ENCODE data around the gene SAMD4B.

Gene SAMD4B

DNA sequence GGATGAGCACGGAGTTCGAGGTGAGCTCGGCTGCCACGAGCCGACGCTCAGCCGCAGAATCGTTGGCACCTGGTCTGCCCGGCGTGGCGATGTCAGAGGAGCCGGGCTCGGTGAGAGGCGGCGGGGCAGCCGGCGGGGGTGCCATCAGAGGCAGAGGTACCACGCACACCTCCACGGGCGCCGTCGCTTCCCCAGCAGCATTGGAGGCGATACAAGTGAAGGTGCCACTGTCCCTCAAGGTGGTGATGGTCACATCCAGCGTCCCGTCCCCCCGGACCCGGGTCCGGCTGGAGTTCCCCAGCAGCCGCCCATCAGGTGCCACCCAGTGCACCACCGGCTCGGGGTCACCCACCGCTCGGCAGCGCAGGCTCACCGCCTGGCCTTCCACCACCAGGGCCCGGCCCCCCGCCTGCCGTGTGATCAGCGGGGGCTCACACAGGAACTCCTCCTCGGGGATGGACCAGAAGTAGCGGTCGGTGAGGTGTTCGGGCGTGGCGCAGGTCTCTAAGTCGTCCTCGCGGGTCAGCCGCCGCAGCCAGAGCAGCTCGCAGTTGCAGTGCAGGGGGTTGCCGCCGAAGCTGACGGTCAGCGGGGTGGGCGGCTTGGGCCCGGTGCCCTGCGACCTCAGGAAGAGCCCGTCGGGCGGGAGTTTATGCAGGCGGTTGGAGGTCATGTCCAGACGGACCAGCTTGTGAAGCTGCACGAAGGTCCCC is 28.0 kb upstream of the SAMD4B start:
- DNase-seq (ENCODE audit: low read depth), result no peak
- H3K4me3 ChIP-seq (ENCODE audit: control insufficient read depth, low read depth, low read length), result no peak overlapping the region
- TF ChIP-seq, protein P1, sequence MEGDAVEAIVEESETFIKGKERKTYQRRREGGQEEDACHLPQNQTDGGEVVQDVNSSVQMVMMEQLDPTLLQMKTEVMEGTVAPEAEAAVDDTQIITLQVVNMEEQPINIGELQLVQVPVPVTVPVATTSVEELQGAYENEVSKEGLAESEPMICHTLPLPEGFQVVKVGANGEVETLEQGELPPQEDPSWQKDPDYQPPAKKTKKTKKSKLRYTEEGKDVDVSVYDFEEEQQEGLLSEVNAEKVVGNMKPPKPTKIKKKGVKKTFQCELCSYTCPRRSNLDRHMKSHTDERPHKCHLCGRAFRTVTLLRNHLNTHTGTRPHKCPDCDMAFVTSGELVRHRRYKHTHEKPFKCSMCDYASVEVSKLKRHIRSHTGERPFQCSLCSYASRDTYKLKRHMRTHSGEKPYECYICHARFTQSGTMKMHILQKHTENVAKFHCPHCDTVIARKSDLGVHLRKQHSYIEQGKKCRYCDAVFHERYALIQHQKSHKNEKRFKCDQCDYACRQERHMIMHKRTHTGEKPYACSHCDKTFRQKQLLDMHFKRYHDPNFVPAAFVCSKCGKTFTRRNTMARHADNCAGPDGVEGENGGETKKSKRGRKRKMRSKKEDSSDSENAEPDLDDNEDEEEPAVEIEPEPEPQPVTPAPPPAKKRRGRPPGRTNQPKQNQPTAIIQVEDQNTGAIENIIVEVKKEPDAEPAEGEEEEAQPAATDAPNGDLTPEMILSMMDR (IDR thresholded peaks at IDR 0.05; ENCODE audit: control insufficient read depth, insufficient read depth, low read depth, low read length, missing control alignments), result no peak

GRCh38 chr19:39315933-39316332 is 26.3 kb upstream of the SAMD4B start:
- TF ChIP-seq, protein P1 (IDR thresholded peaks at IDR 0.05; ENCODE audit: control insufficient read depth, insufficient read depth, low read depth, low read length, missing control alignments), result no peak
- H3K4me3 ChIP-seq (ENCODE audit: control insufficient read depth, low read depth, low read length), result no peak overlapping the region
- no peak for DNase-seq (ENCODE audit: low read depth)

DNA sequence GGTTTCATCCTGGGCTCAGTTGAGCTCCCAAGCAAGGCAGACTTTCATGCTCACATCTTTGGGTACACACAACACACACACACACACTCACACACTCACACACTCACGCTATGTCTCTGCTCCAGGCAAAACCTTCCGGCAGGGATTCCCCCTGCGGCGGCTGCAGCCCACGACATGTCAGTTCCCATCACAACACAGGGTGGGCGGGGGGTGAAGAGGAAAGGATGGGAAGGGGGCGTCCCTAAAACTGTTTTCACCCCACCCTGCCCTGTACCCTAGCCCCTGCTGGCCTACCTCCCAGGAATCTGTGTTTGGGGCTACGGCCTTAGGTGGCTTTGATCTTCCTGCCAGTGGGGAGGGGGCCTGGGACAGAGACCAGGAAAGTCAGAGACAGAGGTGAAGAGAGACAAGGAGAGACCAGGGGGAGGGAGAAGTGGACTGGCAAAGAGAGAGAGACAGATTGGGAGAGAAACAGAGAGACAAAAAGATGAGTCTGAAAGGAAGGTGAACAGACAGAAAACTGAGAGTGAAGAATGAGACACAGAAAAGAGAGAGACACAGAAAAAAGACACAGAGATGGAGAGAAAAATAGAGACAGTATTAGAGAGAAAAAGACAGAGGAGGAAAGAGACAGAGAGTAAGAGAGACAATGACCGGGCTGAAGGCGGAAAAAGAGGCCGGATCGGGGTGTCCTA is 25.4 kb upstream of the SAMD4B start:
- no peak overlapping the region for H3K4me3 ChIP-seq (ENCODE audit: control insufficient read depth, low read depth, low read length)
- TF ChIP-seq, protein P1 (IDR thresholded peaks at IDR 0.05; ENCODE audit: control insufficient read depth, insufficient read depth, low read depth, low read length, missing control alignments), result no peak
- DNase-seq (ENCODE audit: low read depth), result no peak

GRCh38 chr19:39317476-39317875 is 24.7 kb upstream of the SAMD4B start:
- TF ChIP-seq, protein P1 (IDR thresholded peaks at IDR 0.05; ENCODE audit: control insufficient read depth, insufficient read depth, low read depth, low read length, missing control alignments), result no peak
- DNase-seq (ENCODE audit: low read depth), result no peak
- no peak overlapping the region for H3K4me3 ChIP-seq (ENCODE audit: control insufficient read depth, low read depth, low read length)

DNA sequence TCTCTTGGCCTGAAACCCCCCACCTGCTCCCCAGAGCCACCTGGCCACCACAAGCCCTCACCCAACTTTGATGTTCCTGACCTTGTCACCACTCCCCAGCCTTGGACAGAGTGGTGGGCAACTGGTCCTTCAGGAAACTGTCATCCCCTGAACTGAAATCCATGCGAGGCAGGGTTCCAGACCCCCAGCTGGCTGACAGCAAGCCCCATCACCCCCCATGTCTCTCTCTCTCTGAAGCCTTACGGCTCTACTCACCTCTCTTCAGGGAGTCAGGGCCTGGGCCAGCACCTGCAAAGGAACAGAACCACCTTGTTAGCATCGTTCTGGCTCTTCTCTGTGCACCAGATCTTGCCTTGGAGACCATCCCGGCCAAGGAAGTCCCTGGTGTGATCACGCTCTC is 24.1 kb upstream of the SAMD4B start:
- TF ChIP-seq, protein P1 (IDR thresholded peaks at IDR 0.05; ENCODE audit: control insufficient read depth, insufficient read depth, low read depth, low read length, missing control alignments), result no peak
- no peak for DNase-seq (ENCODE audit: low read depth)

DNA sequence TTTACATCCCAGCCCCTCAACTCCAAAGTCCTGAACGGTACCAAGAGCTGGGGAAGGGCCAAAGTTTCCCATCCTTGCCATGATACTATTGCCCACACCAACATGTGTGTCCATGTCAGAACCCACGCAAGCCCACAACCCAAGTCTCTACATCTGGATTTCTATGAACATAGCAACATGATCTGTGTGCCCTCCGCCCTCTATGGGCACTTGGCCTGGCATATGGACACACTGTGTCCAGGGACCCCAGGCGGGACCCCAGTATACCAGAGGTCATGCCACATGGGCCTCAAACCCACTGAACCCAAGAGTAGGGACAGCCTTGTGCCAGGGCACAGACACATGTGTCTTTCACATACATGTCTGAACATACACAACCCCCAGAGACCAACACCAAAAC is 23.5 kb upstream of the SAMD4B start:
- TF ChIP-seq, protein P1 (IDR thresholded peaks at IDR 0.05; ENCODE audit: control insufficient read depth, insufficient read depth, low read depth, low read length, missing control alignments), result no peak
- H3K4me3 ChIP-seq (ENCODE audit: control insufficient read depth, low read depth, low read length), result no peak overlapping the region
- no peak for DNase-seq (ENCODE audit: low read depth)

More for the DNA sequence above, 24.1 kb upstream of the SAMD4B start:
- H3K4me3 ChIP-seq (ENCODE audit: control insufficient read depth, low read depth, low read length), result no peak overlapping the region

Data from AG09309 (cell line).